Renal cortical epithelial cell (primary cell): Measurements from ENCODE around the gene KRTCAP2. TPM values are rescaled to one million over a fixed set of nuclear protein-coding genes. Genes with fewer than 3 reads are reported as not detected.
"Not testable (repeated sequence)": the region's sequence is repeated elsewhere in the genome, so short reads cannot be mapped to it uniquely, and the experiment has no call there.

Source experiments
- DNase-seq: peaks from one replicate; pipeline ENCODE4 v3.0.0-alpha.2; 2011; ENCODE audit warnings: low read depth
- total RNA-seq: library from RNA; depleted of rRNA; stranded (reverse); fragments of >200 nt; gene quantifications from 2 replicates; pipeline ENCODE4 v1.2.3, GENCODE V29; 2014

KRTCAP2 gene
- total RNA-seq, 1 donor from 2014 or later = 65.4 TPM

GRCh38 chr1:155168456-155169210 lies 4.5 kb downstream of the KRTCAP2 start:
- DNase-seq = no peak

GRCh38 chr1:155168105-155168445 lies 5.0 kb downstream of the KRTCAP2 start:
- not testable (repeated sequence) for DNase-seq

- DNase-seq = peak; percentile 72
These were observed 5.7 kb downstream of the KRTCAP2 start for GRCh38 chr1:155167166-155168104.

GRCh38 chr1:155166471-155167165 lies 6.5 kb downstream of the KRTCAP2 start:
- no peak for DNase-seq

- no peak for DNase-seq
These were observed 7.0 kb downstream of the KRTCAP2 start for GRCh38 chr1:155166051-155166470.

GRCh38 chr1:155164625-155165024 lies 8.5 kb downstream of the KRTCAP2 start:
- not testable (repeated sequence) for DNase-seq

GRCh38 chr1:155163785-155164184 lies 9.3 kb downstream of the KRTCAP2 start:
- not testable (repeated sequence) for DNase-seq

GRCh38 chr1:155162631-155163030 lies 10.5 kb downstream of the KRTCAP2 start:
- not testable (repeated sequence) for DNase-seq

- DNase-seq = no peak
These were observed 13.0 kb downstream of the KRTCAP2 start for GRCh38 chr1:155160128-155160527.

GRCh38 chr1:155158991-155159390 lies 14.1 kb downstream of the KRTCAP2 start:
- DNase-seq = no peak

- DNase-seq = not testable (repeated sequence)
These were observed 17.0 kb downstream of the KRTCAP2 start for GRCh38 chr1:155155996-155156643.

GRCh38 chr1:155145491-155145890 lies 27.6 kb downstream of the KRTCAP2 start:
- no peak for DNase-seq

GRCh38 chr1:155141749-155142148 lies 31.4 kb downstream of the KRTCAP2 start:
- no peak for DNase-seq

- DNase-seq = no peak
These were observed 32.5 kb downstream of the KRTCAP2 start for GRCh38 chr1:155140630-155140953.

GRCh38 chr1:155139895-155140629 lies 33.0 kb downstream of the KRTCAP2 start, which contains the start of gene DPM3:
Gene DPM3, minus strand, starts transcription at chr1:155140531. Its CDS starts 291 bp downstream, at chr1:155140240.
- DNase-seq = no peak

GRCh38 chr1:155137154-155137949 lies 35.8 kb downstream of the KRTCAP2 start:
- DNase-seq = no peak

GRCh38 chr1:155136748-155137147 lies 36.4 kb downstream of the KRTCAP2 start:
- no peak for DNase-seq

GRCh38 chr1:155135415-155136028 lies 37.6 kb downstream of the KRTCAP2 start, which contains the start of gene SLC50A1:
Gene SLC50A1, plus strand, starts transcription at chr1:155135852. Its CDS starts 60 bp downstream, at chr1:155135912.
- DNase-seq = peak; percentile 81

GRCh38 chr1:155134880-155135414 lies 38.2 kb downstream of the KRTCAP2 start:
- peak; percentile 98 for DNase-seq
